KG1 (cell line): ENCODE results near the gene SEPTIN1.
A peak's percentile ranks its signal among the peaks of the same experiment; 100 is the strongest.
"Not testable (repeated sequence)": the region's sequence is repeated elsewhere in the genome, so short reads cannot be mapped to it uniquely, and the experiment has no call there.

ENCODE experiments used
- DNase-seq: peaks from one replicate; lab custom pipeline; 2025; lab: John Stamatoyannopoulos, UW

Gene SEPTIN1

GRCh38 chr16:30401768-30402425, 19.5 kb upstream of the SEPTIN1 start:
- no peak for DNase-seq

GRCh38 chr16:30399435-30400186, 17.2 kb upstream of the SEPTIN1 start:
- DNase-seq: no peak

GRCh38 chr16:30398661-30399434, 16.5 kb upstream of the SEPTIN1 start:
- no peak for DNase-seq

- DNase-seq: no peak
These were observed 15.7 kb upstream of the SEPTIN1 start for GRCh38 chr16:30397776-30398660.

GRCh38 chr16:30397056-30397455, 14.7 kb upstream of the SEPTIN1 start:
- no peak for DNase-seq

GRCh38 chr16:30396627-30397026, 14.3 kb upstream of the SEPTIN1 start:
- DNase-seq: not testable (repeated sequence)

- DNase-seq: no peak
These were observed 13.7 kb upstream of the SEPTIN1 start for GRCh38 chr16:30395992-30396585.

- DNase-seq: no peak
These were observed 13.0 kb upstream of the SEPTIN1 start, which contains the start of gene ZNF48 for GRCh38 chr16:30395155-30395991. ZNF48 (plus strand) TSS chr16:30395420; CDS start chr16:30395795, 375 bp downstream.

GRCh38 chr16:30394592-30395154, 12.3 kb upstream of the SEPTIN1 start:
- no peak for DNase-seq

- DNase-seq: no peak
These were observed 1.2 kb upstream of the SEPTIN1 start for GRCh38 chr16:30383521-30383920.

GRCh38 chr16:30381291-30382041, 895 bp downstream of the SEPTIN1 start:
- DNase-seq: no peak

GRCh38 chr16:30380803-30381208, 1.6 kb downstream of the SEPTIN1 start:
- DNase-seq: no peak

GRCh38 chr16:30380072-30380802, 2.1 kb downstream of the SEPTIN1 start:
- DNase-seq: no peak

GRCh38 chr16:30379158-30379783, 3.1 kb downstream of the SEPTIN1 start:
- DNase-seq: no peak

GRCh38 chr16:30378236-30379157, 3.9 kb downstream of the SEPTIN1 start:
- DNase-seq: peak; percentile 91

- peak; percentile 83 for DNase-seq
These were observed 4.5 kb downstream of the SEPTIN1 start for GRCh38 chr16:30377812-30378235.
